ENCODE measurements around the gene EPB41L2. TPM values are rescaled to one million over a fixed set of nuclear protein-coding genes. Genes with fewer than 3 reads are reported as not detected.

Gene EPB41L2
- total RNA-seq, 1 experiment from 2014 or later, result 181 TPM

GRCh38 chr6:131001945-131002660 lies 60.9 kb downstream of the EPB41L2 start:
- H3K4me1 ChIP-seq (ENCODE audit: insufficient read depth, low read length, poor library complexity, severe bottlenecking), result peaks cover 44% of the 10 kb centered on the region
- POLR2A ChIA-PET (ENCODE audit: low non-redundant PET), result no interaction called here
- TF ChIP-seq EZH2 (IDR thresholded peaks at IDR 0.05; ENCODE audit: borderline replicate concordance, low read depth, low read length, poor library complexity, severe bottlenecking), result no peak
- TF ChIP-seq CTCF (conservative IDR thresholded peaks at IDR 0.05; ENCODE audit: low read depth, low read length), result no peak
- no peak for DNase-seq (ENCODE audit: low spot score)
- H3K27me3 ChIP-seq (replicated peaks; ENCODE audit: insufficient read depth, low read depth, low read length, poor library complexity), result peaks cover 7% of the 10 kb centered on the region
- CTCF ChIA-PET, result no interaction called here
- no peak overlapping the region for H3K4me3 ChIP-seq (ENCODE audit: low read depth, low read length, poor library complexity, severe bottlenecking)
- H3K27ac ChIP-seq (ENCODE audit: low read depth, low read length, poor library complexity, severe bottlenecking), result no peak overlapping the region
- intact Hi-C loops (cut with micrococcal nuclease; ENCODE audit: unreplicated experiment), result no loop called here
- no peaks in the 10 kb centered on the region for H3K36me3 ChIP-seq (ENCODE audit: insufficient read depth, low read length, poor library complexity, severe bottlenecking)
- peaks cover 5% of the 10 kb centered on the region for H3K9me3 ChIP-seq (ENCODE audit: low read depth, low read length, poor library complexity, severe bottlenecking)
- BruUV-seq (replicated peaks), result no TSS peak

GRCh38 chr6:131001111-131001736 lies 61.8 kb downstream of the EPB41L2 start:
- Histone ChIP-seq H3K36me3 (ENCODE audit: insufficient read depth, low read length, poor library complexity, severe bottlenecking) (no peaks in the 10 kb centered on the region), H3K4me3 (ENCODE audit: low read depth, low read length, poor library complexity, severe bottlenecking) (no peak overlapping the region), H3K27ac (ENCODE audit: low read depth, low read length, poor library complexity, severe bottlenecking) (no peak overlapping the region), H3K9me3 (ENCODE audit: low read depth, low read length, poor library complexity, severe bottlenecking) (no peaks in the 10 kb centered on the region), H3K27me3 (replicated peaks; ENCODE audit: insufficient read depth, low read depth, low read length, poor library complexity) (peaks cover 7% of the 10 kb centered on the region), H3K4me1 (ENCODE audit: insufficient read depth, low read length, poor library complexity, severe bottlenecking) (peaks cover 51% of the 10 kb centered on the region)
- TF ChIP-seq EZH2 (IDR thresholded peaks at IDR 0.05; ENCODE audit: borderline replicate concordance, low read depth, low read length, poor library complexity, severe bottlenecking) (no peak), CTCF (conservative IDR thresholded peaks at IDR 0.05; ENCODE audit: low read depth, low read length) (no peak)
- no peak for DNase-seq (ENCODE audit: low spot score)
- intact Hi-C loops (cut with micrococcal nuclease; ENCODE audit: unreplicated experiment), result no loop called here
- ChIA-PET POLR2A (ENCODE audit: low non-redundant PET) (no interaction called here), CTCF (no interaction called here)
- no TSS peak for BruUV-seq (replicated peaks)

GRCh38 chr6:131000544-131000943 lies 62.5 kb downstream of the EPB41L2 start:
- no peak for DNase-seq (ENCODE audit: low spot score)
- TF ChIP-seq EZH2 (IDR thresholded peaks at IDR 0.05; ENCODE audit: borderline replicate concordance, low read depth, low read length, poor library complexity, severe bottlenecking) (no peak), CTCF (conservative IDR thresholded peaks at IDR 0.05; ENCODE audit: low read depth, low read length) (no peak)
- intact Hi-C loops (cut with micrococcal nuclease; ENCODE audit: unreplicated experiment), result no loop called here
- H3K9me3 ChIP-seq (ENCODE audit: low read depth, low read length, poor library complexity, severe bottlenecking), result no peaks in the 10 kb centered on the region
- no peak overlapping the region for H3K27ac ChIP-seq (ENCODE audit: low read depth, low read length, poor library complexity, severe bottlenecking)
- no peaks in the 10 kb centered on the region for H3K36me3 ChIP-seq (ENCODE audit: insufficient read depth, low read length, poor library complexity, severe bottlenecking)
- CTCF ChIA-PET, result no interaction called here
- H3K4me1 ChIP-seq (ENCODE audit: insufficient read depth, low read length, poor library complexity, severe bottlenecking), result peaks cover 57% of the 10 kb centered on the region
- H3K4me3 ChIP-seq (ENCODE audit: low read depth, low read length, poor library complexity, severe bottlenecking), result no peak overlapping the region
- POLR2A ChIA-PET (ENCODE audit: low non-redundant PET), result no interaction called here
- H3K27me3 ChIP-seq (replicated peaks; ENCODE audit: insufficient read depth, low read depth, low read length, poor library complexity), result peaks cover 7% of the 10 kb centered on the region
- no TSS peak for BruUV-seq (replicated peaks)
